CD1c-positive myeloid dendritic cell (primary cell): ENCODE data around the gene ERCC5.

Source experiments
- DNase-seq: peaks from one replicate; pipeline ENCODE4 v3.0.0-alpha.2; 2016; ENCODE audit errors: extremely low spot score

ERCC5 gene

DNA sequence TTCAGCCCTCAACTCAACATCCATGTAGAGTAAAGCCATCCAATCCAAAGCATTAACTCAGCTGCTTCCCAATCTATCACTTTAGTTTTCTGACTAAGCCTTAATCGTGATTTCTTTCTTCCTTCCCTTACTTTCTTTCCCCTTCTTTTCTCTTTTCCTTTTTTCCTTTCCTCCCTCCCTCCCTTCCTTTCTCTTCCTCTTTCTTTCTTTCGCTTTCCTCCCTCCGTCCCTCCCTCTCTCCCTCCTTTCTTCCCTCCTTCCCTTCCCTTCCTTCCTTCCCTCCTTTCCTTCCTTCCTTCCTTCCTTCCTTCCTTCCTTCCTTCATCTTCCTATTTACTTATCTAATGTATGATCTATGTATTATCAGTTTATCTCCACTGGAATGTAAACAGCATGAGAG lies 71.2 kb downstream of the ERCC5 start:
- DNase-seq = no peak

DNA sequence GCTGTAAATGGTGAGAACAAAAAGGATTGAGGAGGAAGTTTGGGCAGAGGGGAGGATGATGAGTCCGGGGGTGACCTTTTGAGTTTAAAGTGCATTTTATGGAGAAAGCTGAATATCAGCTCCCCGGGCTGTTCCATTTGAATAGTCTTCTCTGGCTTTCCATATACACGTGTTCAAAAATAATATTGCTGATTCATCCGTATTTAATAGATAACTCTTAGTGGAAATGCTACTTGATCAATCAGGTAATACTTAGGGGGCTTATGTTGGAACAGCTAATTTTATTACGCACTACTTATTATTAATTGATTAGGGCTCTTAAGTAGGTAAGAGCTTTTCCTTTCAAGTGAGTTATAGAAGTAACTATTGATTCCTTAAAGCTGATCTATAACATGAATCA lies 76.4 kb downstream of the ERCC5 start:
- DNase-seq = no peak
